ENCODE results near the gene LMTK3. TPM values are rescaled to one million over a fixed set of nuclear protein-coding genes. Genes with fewer than 3 reads are reported as not detected.

The LMTK3 gene
- total and polyA plus RNA-seq, 2 donors: 0.42 to 0.72 TPM

- H3K27ac ChIP-seq (ENCODE audit: low read depth): no peak overlapping the region
- no peak overlapping the region for H3K4me3 ChIP-seq (ENCODE audit: low read depth, low read length)
- 66% methylated on average over 7 of the region's 7 CpGs for WGBS
These were observed 29.6 kb downstream of the LMTK3 start for GRCh38 chr19:48481846-48482639.

GRCh38 chr19:48480558-48481500 is 30.8 kb downstream of the LMTK3 start:
- peak overlapping the region; percentile 46 for H3K4me3 ChIP-seq (ENCODE audit: low read depth, low read length)
- 9% methylated on average over 52 of the region's 52 CpGs for WGBS
- H3K36me3 ChIP-seq (ENCODE audit: insufficient read depth): no peaks in the 10 kb centered on the region
- H3K4me1 ChIP-seq (ENCODE audit: insufficient read depth): no peaks in the 10 kb centered on the region
- H3K27ac ChIP-seq (ENCODE audit: low read depth): peak overlapping the region; percentile 65
- DNase-seq (ENCODE audit: extremely low spot score): no peak

More at GRCh38 chr19:48481846-48482639, 29.6 kb downstream of the LMTK3 start:
- no peak for DNase-seq (ENCODE audit: extremely low spot score)
- H3K36me3 ChIP-seq (ENCODE audit: insufficient read depth): no peaks in the 10 kb centered on the region
- H3K4me1 ChIP-seq (ENCODE audit: insufficient read depth): no peaks in the 10 kb centered on the region

- WGBS: 8% methylated on average over 32 of the region's 32 CpGs
- no peaks in the 10 kb centered on the region for H3K36me3 ChIP-seq (ENCODE audit: insufficient read depth)
- no peak for DNase-seq (ENCODE audit: extremely low spot score)
- H3K4me3 ChIP-seq (ENCODE audit: low read depth, low read length): peak overlapping the region; percentile 46
- peak overlapping the region; percentile 65 for H3K27ac ChIP-seq (ENCODE audit: low read depth)
- no peaks in the 10 kb centered on the region for H3K4me1 ChIP-seq (ENCODE audit: insufficient read depth)
These were observed 31.5 kb downstream of the LMTK3 start for GRCh38 chr19:48480183-48480557.

DNA sequence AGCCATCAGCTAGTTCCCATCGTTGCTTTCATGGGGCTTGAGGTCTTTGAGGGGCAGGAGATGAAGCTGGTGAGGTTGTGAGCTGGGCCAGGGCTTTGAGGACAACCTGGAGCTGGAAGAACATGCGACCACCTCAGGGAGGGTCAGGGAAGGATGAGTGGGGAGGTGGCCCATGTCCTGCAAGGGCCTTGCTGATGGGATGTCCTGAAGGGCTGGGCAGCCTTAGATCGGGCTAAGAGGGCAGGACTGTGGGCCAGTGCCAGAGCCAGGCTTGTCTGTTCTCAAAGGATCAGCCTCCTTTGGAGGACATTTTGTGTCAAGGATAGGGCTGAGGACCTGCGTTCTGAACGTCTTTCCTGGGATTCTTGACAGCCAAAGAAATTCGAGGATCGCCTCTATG is 31.9 kb downstream of the LMTK3 start:
- no peaks in the 10 kb centered on the region for H3K4me1 ChIP-seq (ENCODE audit: insufficient read depth)
- 76% methylated on average over 7 of the region's 7 CpGs for WGBS
- DNase-seq (ENCODE audit: extremely low spot score): no peak
- no peak overlapping the region for H3K27ac ChIP-seq (ENCODE audit: low read depth)
- H3K36me3 ChIP-seq (ENCODE audit: insufficient read depth): peaks cover 4% of the 10 kb centered on the region
- H3K4me3 ChIP-seq (ENCODE audit: low read depth, low read length): no peak overlapping the region

DNA sequence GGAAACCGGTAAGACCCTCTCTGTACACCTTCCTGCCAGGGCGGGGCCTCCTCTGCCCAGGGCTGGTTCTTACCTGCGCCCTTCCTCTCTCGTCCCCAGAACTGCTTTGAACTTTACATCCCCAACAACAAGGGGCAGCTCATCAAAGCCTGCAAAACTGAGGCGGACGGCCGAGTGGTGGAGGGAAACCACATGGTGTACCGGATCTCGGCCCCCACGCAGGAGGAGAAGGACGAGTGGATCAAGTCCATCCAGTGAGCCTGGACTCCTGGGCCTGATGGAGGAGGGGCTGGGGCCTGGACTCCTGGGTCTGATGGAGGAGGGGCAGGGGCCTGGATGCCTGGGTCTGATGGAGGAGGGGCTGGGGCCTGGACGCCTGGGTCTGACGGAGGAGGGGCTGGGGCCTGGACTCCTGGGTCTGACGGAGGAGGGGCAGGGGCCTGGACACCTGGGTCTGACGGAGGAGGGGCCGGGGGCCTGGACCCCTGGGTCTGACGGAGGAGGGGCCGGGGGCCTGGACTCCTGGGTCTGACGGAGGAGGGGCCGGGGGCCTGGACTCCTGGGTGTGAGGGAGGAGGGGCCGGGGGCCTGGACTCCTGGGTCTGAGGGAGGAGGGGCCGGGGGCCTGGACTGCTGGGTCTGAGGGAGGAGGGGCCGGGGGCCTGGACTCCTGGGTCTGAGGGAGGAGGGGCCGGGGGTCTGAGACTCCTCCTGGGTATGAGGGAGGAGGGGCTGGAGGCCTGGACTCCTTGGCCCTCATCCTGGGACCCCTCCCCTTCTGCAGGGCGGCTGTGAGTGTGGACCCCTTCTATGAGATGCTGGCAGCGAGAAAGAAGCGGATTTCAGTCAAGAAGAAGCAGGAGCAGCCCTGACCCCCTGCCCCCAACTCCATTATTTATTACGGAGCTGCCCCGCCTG is 33.0 kb downstream of the LMTK3 start:
- Histone ChIP-seq H3K36me3 (ENCODE audit: insufficient read depth) (peaks cover 4% of the 10 kb centered on the region), H3K4me1 (ENCODE audit: insufficient read depth) (no peaks in the 10 kb centered on the region), H3K27ac (ENCODE audit: low read depth) (no peak overlapping the region), H3K4me3 (ENCODE audit: low read depth, low read length) (no peak overlapping the region)
- no peak for DNase-seq (ENCODE audit: extremely low spot score)
- 76% methylated on average over 29 of the region's 29 CpGs for WGBS

DNA sequence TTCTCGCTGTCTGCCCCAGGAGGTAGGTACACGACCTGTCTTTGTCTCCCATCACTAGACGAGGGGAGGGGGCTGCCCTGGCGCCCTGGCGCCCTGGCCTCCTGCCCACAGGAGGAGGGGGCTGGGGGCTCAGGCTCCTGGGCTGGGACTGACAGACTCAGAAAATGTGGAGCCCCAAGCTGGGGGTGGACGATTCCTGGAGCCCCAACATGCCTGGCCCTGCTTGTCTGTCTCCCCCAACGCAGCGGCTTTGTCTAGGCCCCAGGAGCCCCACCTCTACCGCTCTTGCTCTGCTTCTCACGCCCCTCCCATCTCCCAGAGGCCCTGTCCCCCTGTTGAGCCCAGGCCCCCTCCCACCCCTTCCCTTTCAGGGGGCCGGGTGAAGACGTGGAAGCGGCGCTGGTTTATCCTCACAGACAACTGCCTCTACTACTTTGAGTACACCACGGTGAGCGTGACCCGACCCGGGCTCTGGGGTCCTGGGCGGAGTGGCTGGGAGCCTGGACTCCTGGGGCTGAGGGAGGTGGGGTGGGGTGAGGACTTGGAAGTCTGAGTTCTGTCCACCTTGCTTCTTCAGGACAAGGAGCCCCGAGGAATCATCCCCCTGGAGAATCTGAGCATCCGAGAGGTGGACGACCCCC is 33.8 kb downstream of the LMTK3 start:
- Histone ChIP-seq H3K36me3 (ENCODE audit: insufficient read depth) (peaks cover 4% of the 10 kb centered on the region), H3K4me1 (ENCODE audit: insufficient read depth) (no peaks in the 10 kb centered on the region), H3K27ac (ENCODE audit: low read depth) (no peak overlapping the region), H3K4me3 (ENCODE audit: low read depth, low read length) (no peak overlapping the region)
- 72% methylated on average over 22 of the region's 22 CpGs for WGBS
- DNase-seq (ENCODE audit: extremely low spot score): no peak

GRCh38 chr19:48477067-48477685 is 34.5 kb downstream of the LMTK3 start:
- no peak for DNase-seq (ENCODE audit: extremely low spot score)
- Histone ChIP-seq H3K36me3 (ENCODE audit: insufficient read depth) (peaks cover 4% of the 10 kb centered on the region), H3K27ac (ENCODE audit: low read depth) (no peak overlapping the region), H3K4me3 (ENCODE audit: low read depth, low read length) (no peak overlapping the region), H3K4me1 (ENCODE audit: insufficient read depth) (no peaks in the 10 kb centered on the region)
- 73% methylated on average over 10 of the region's 10 CpGs for WGBS

DNA sequence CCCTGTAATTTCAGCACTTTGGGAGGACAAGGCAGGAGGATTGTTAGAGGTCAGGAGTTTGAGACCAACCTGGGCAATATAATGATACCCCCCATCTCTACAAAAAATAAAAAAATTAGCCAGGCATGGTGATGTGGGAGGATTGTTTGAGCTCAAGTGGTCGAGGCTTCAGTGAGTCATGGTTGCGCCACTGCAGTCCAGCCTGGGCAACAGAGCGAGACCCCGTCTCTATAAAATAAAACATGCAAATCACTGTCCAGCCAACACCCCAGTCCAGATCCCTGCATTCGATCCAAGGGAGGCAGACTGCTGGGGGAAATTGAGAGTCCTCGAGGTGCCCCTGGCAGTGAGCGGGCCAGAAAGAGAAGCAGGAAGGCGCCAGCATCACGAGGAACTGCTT is 35.5 kb downstream of the LMTK3 start:
- no peak overlapping the region for H3K27ac ChIP-seq (ENCODE audit: low read depth)
- 90% methylated on average over 9 of the region's 9 CpGs for WGBS
- no peaks in the 10 kb centered on the region for H3K4me1 ChIP-seq (ENCODE audit: insufficient read depth)
- DNase-seq (ENCODE audit: extremely low spot score): no peak
- no peak overlapping the region for H3K4me3 ChIP-seq (ENCODE audit: low read depth, low read length)
- H3K36me3 ChIP-seq (ENCODE audit: insufficient read depth): peaks cover 4% of the 10 kb centered on the region

DNA sequence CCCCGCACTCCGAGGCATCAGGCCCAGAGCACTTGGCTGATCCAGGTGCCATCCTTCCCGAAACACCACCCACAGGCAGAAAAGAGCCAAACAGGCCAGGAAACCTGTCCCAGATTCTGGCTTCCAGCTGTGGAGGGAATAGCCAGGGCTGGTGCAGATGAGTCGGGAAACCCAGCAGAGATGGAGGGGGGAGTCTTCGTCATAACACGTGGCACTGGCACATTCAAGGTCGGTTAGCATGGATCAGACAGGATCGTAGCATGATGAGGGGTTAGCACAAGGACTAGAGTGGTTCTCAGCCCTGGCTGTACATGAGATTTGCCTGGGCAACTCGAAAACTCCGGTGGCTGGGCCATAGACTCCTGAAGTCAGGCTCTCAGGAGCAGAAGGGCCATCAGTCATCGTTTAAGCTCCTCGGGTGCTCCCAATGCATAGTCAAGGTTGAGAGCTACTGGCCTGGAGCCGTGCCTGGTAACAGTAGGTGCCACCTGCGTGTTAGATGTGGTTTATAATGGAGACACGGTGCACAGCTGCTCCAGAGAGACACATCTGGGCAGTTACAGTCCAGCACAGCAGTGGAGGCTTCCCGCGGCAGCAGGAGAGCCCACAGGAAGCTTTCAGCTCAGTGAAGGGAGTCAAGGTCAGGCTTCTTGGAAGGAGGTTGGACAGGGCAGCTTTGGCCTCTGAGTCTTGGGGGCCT is 36.1 kb downstream of the LMTK3 start:
- Histone ChIP-seq H3K4me1 (ENCODE audit: insufficient read depth) (no peaks in the 10 kb centered on the region), H3K36me3 (ENCODE audit: insufficient read depth) (peaks cover 4% of the 10 kb centered on the region), H3K4me3 (ENCODE audit: low read depth, low read length) (no peak overlapping the region), H3K27ac (ENCODE audit: low read depth) (no peak overlapping the region)
- no peak for DNase-seq (ENCODE audit: extremely low spot score)
- 86% methylated on average over 17 of the region's 17 CpGs for whole genome bisulfite sequencing

GRCh38 chr19:48474084-48474592 is 37.5 kb downstream of the LMTK3 start:
- DNase-seq (ENCODE audit: extremely low spot score): no peak
- Histone ChIP-seq H3K27ac (ENCODE audit: low read depth) (no peak overlapping the region), H3K4me1 (ENCODE audit: insufficient read depth) (no peaks in the 10 kb centered on the region), H3K36me3 (ENCODE audit: insufficient read depth) (peaks cover 4% of the 10 kb centered on the region), H3K4me3 (ENCODE audit: low read depth, low read length) (no peak overlapping the region)
- 91% methylated on average over 16 of the region's 16 CpGs for WGBS

DNA sequence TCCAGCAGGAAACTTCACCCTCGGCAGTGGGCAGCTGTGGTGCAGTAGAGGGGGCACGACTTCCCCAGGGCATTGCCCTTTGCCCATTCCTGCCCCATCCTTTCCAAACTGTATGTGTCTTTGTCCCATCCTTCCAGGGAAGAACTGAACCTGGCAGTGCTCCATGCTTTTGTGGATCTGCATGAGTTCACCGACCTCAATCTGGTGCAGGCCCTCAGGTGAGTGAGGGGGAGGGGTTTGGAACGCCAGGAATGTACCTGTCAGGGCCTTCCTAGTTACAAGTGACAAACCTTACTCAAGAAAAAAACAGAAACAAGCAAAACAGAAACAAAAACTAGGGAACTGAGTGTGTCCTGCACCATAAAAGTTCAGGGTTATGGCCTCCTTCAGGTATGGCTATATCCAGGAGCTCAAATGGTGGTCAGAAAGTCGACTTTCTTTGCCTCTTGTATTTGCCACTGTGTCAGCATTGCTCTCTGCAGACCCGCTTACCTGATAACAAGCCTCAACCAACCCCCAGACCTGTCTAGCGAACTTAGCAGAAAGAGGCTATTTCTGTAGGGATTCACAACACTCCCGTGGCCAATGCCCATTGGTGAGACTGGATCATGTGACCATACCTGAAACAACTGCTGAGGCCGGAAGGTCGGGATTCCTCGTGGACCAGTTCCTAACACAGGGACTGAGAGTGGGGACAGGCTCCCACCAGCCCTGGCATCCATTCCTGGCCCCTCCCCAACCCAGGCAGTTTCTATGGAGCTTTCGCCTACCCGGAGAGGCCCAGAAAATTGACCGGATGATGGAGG is 38.3 kb downstream of the LMTK3 start:
- no peak for DNase-seq (ENCODE audit: extremely low spot score)
- WGBS: 87% methylated on average over 14 of the region's 14 CpGs
- Histone ChIP-seq H3K4me3 (ENCODE audit: low read depth, low read length) (no peak overlapping the region), H3K36me3 (ENCODE audit: insufficient read depth) (peaks cover 4% of the 10 kb centered on the region), H3K4me1 (ENCODE audit: insufficient read depth) (no peaks in the 10 kb centered on the region), H3K27ac (ENCODE audit: low read depth) (no peak overlapping the region)

Measured in urinary bladder (tissue), 4 donors.